NCI-H748 (cell line): ENCODE measurements around the gene EEF1G.
A peak's percentile ranks its signal among the peaks of the same experiment; 100 is the strongest.
"Not testable (repeated sequence)": the region's sequence is repeated elsewhere in the genome, so short reads cannot be mapped to it uniquely, and the experiment has no call there.

Experiments
- DNase-seq: peaks from one replicate; lab custom pipeline; 2025; ENCODE audit not compliant: unreplicated experiment; lab: John Stamatoyannopoulos, UW

Gene EEF1G

GRCh38 chr11:62603776-62604299, 30.1 kb upstream of the EEF1G start:
- peak; percentile 56 for DNase-seq

GRCh38 chr11:62603072-62603408, 29.3 kb upstream of the EEF1G start:
- peak; percentile 62 for DNase-seq

- DNase-seq, result peak; percentile 93
These were observed 28.7 kb upstream of the EEF1G start for GRCh38 chr11:62602141-62603071.

GRCh38 chr11:62601372-62602140, 27.9 kb upstream of the EEF1G start, which contains the start of gene MTA2:
MTA2 (minus strand) TSS chr11:62601865; CDS start chr11:62601450, 415 bp downstream.
- peak; percentile 99 for DNase-seq

GRCh38 chr11:62601122-62601371, 27.4 kb upstream of the EEF1G start:
- DNase-seq, result no peak

GRCh38 chr11:62600367-62601121, 26.9 kb upstream of the EEF1G start:
- peak; percentile 43 for DNase-seq

GRCh38 chr11:62599901-62600300, 26.2 kb upstream of the EEF1G start:
- DNase-seq, result no peak

GRCh38 chr11:62599069-62599696, 25.5 kb upstream of the EEF1G start:
- peak; percentile 95 for DNase-seq

GRCh38 chr11:62595124-62595523, 21.4 kb upstream of the EEF1G start:
- no peak for DNase-seq

- DNase-seq, result peak; percentile 81
These were observed 19.8 kb upstream of the EEF1G start for GRCh38 chr11:62593434-62594044.

GRCh38 chr11:62592989-62593421, 19.3 kb upstream of the EEF1G start:
- no peak for DNase-seq

GRCh38 chr11:62592146-62592815, 18.6 kb upstream of the EEF1G start:
- no peak for DNase-seq

GRCh38 chr11:62591448-62592145, 17.9 kb upstream of the EEF1G start, which contains the start of gene TUT1:
TUT1 (minus strand) TSS chr11:62591523; CDS start chr11:62591485, 38 bp downstream.
- DNase-seq, result peak; percentile 100

- no peak for DNase-seq
These were observed 15.4 kb upstream of the EEF1G start for GRCh38 chr11:62588966-62589637.

- not testable (repeated sequence) for DNase-seq
These were observed 11.7 kb upstream of the EEF1G start for GRCh38 chr11:62585356-62585755.

GRCh38 chr11:62581735-62582134, 8.0 kb upstream of the EEF1G start:
- DNase-seq, result not testable (repeated sequence)

- no peak for DNase-seq
These were observed 7.4 kb upstream of the EEF1G start for GRCh38 chr11:62580959-62581715.

- DNase-seq, result no peak
These were observed 5.6 kb upstream of the EEF1G start for GRCh38 chr11:62579252-62579651.
